GM18520 (cell line): Measurements from ENCODE around the gene RAD51B.

Experiments
- ATAC-seq: cut with Tn5 transposase; IDR thresholded peaks from one replicate; pipeline ENCODE4 v1.9.1; 2021; ENCODE audit not compliant: unreplicated experiment

Gene RAD51B

GRCh38 chr14:68534276-68534675 is 714.7 kb downstream of the RAD51B start:
- no peak for ATAC-seq

GRCh38 chr14:68535404-68536017 is 715.9 kb downstream of the RAD51B start:
- ATAC-seq = no peak

- ATAC-seq = no peak
Measured at GRCh38 chr14:68536018-68536410, 716.4 kb downstream of the RAD51B start.

GRCh38 chr14:68538639-68539038 is 719.1 kb downstream of the RAD51B start:
- no peak for ATAC-seq

- ATAC-seq = no peak
Measured at GRCh38 chr14:68539241-68539737, 719.7 kb downstream of the RAD51B start.

- no peak for ATAC-seq
Measured at GRCh38 chr14:68539789-68540188, 720.2 kb downstream of the RAD51B start.

GRCh38 chr14:68541178-68541896 is 721.8 kb downstream of the RAD51B start:
- no peak for ATAC-seq

GRCh38 chr14:68542346-68542745 is 722.8 kb downstream of the RAD51B start:
- no peak for ATAC-seq

- ATAC-seq = no peak
Measured at GRCh38 chr14:68543516-68543915, 723.9 kb downstream of the RAD51B start.

GRCh38 chr14:68544081-68544892 is 724.7 kb downstream of the RAD51B start:
- no peak for ATAC-seq

- ATAC-seq = no peak
Measured at GRCh38 chr14:68546839-68547238, 727.3 kb downstream of the RAD51B start.

GRCh38 chr14:68547305-68548193 is 728.0 kb downstream of the RAD51B start:
- no peak for ATAC-seq

GRCh38 chr14:68548194-68549076 is 728.9 kb downstream of the RAD51B start:
- no peak for ATAC-seq

- ATAC-seq = no peak
Measured at GRCh38 chr14:68550338-68550715, 730.7 kb downstream of the RAD51B start.

GRCh38 chr14:68551045-68551683 is 731.6 kb downstream of the RAD51B start:
- no peak for ATAC-seq

GRCh38 chr14:68552075-68552474 is 732.5 kb downstream of the RAD51B start:
- ATAC-seq = no peak

GRCh38 chr14:68552602-68553001 is 733.0 kb downstream of the RAD51B start:
- no peak for ATAC-seq

- ATAC-seq = no peak
Measured at GRCh38 chr14:68553311-68553710, 733.7 kb downstream of the RAD51B start.

- no peak for ATAC-seq
Measured at GRCh38 chr14:68554231-68554630, 734.7 kb downstream of the RAD51B start.
